B cell (primary cell): ENCODE results near the gene COX8C. TPM values are rescaled to one million over a fixed set of nuclear protein-coding genes. Genes with fewer than 3 reads are reported as not detected.
A peak's percentile ranks its signal among the peaks of the same experiment; 100 is the strongest.

Experiments used
- ATAC-seq: fragments of 200-7000 bp; cut with Tn5 transposase; one replicate; pipeline ENCODE4 v1.10.0; 2021; ENCODE audit warnings: low read depth, mild to moderate bottlenecking, moderate number of reproducible peaks, moderate library complexity
- CTCF ChIA-PET: fragments of 350-600 bp; sonication (Branson Sonifier 250); formaldehyde crosslinking; loops from one replicate; lab custom pipeline; 2021; ENCODE audit warnings: antibody characterized with exemption, inconsistent platforms; lab: Charles Lee
- POLR2A ChIA-PET: fragments of 350-600 bp; sonication (Branson Sonifier 250); formaldehyde crosslinking; loops from one replicate; lab custom pipeline; 2021; ENCODE audit warnings: antibody characterized with exemption; lab: Charles Lee
- DNase-seq: peaks from one replicate; pipeline ENCODE4 v3.0.0; 2013
- H2AFZ ChIP-seq: 2 replicates; pipeline ENCODE4 v1.6.1; 2012; ENCODE audit warnings: mild to moderate bottlenecking, low read depth, low read length; ENCODE audit not compliant: insufficient read depth, poor library complexity, severe bottlenecking
- H3K27ac ChIP-seq, 2 donors: 1 replicate in 1 of 2; 2 replicates in 1 of 2; pipeline ENCODE4 v1.5.1; 2012 to 2013; ENCODE audit warnings: low read length in 2 of 2, mild to moderate bottlenecking in 2 of 2, moderate library complexity in 1 of 2
- H3K27me3 ChIP-seq, 4 experiments: fragments of 200-600 bp in 1 of 4; sonication (generic) in 1 of 4; replicated peaks in 1 of 4; 1 replicate in 2 of 4; 2 replicates in 2 of 4; pipeline versions ENCODE4 v1.6.1 to v1.7.0; 2013 to 2016; ENCODE audit warnings: low read length in 3 of 4, mild to moderate bottlenecking in 2 of 4, mixed read lengths in 1 of 4, moderate library complexity in 1 of 4; ENCODE audit not compliant: insufficient read depth in 4 of 4, control insufficient read depth in 3 of 4; ENCODE audit errors: control extremely low read depth in 1 of 4
- H3K36me3 ChIP-seq, 2 experiments: replicated peaks in 1 of 2; 1 replicate in 1 of 2; 2 replicates in 1 of 2; pipeline versions ENCODE4 v1.6.1 to v1.7.1; 2013; ENCODE audit warnings: low read length in 1 of 2; ENCODE audit not compliant: insufficient read depth in 2 of 2, control insufficient read depth in 1 of 2; ENCODE audit errors: control extremely low read depth in 1 of 2, extremely low read depth in 1 of 2
- H3K4me1 ChIP-seq, 2 donors: fragments of 200-600 bp in 1 of 2; sonication (generic) in 1 of 2; 1 replicate in 1 of 2; 2 replicates in 1 of 2; pipeline versions ENCODE4 v1.5.1 to v1.6.1; 2013 to 2017; ENCODE audit warnings: low read length in 2 of 2; ENCODE audit not compliant: control insufficient read depth in 2 of 2, insufficient read depth in 2 of 2
- H3K4me2 ChIP-seq: replicated peaks from 2 replicates; pipeline ENCODE3; 2012; ENCODE audit warnings: mild to moderate bottlenecking, low read depth, low read length; ENCODE audit not compliant: poor library complexity, severe bottlenecking
- H3K4me3 ChIP-seq, 5 experiments: fragments of 200-600 bp in 1 of 5; sonication (generic) in 1 of 5; 1 replicate in 3 of 5; 2 replicates in 2 of 5; pipeline versions ENCODE4 v1.5.1 to v1.7.0; 2011 to 2016; ENCODE audit warnings: low read length in 4 of 5, mild to moderate bottlenecking in 4 of 5, low read depth in 2 of 5, control low read depth in 1 of 5, moderate library complexity in 1 of 5; ENCODE audit not compliant: insufficient read depth in 1 of 5; ENCODE audit errors: control extremely low read depth in 1 of 5, extremely low read depth in 1 of 5
- H3K79me2 ChIP-seq: fragments of 200-600 bp; sonication (generic); one replicate; pipeline ENCODE4 v1.6.0; 2016; ENCODE audit warnings: low read length; ENCODE audit not compliant: control insufficient read depth, insufficient read depth
- H3K9ac ChIP-seq: fragments of 200-600 bp; sonication (generic); 2 replicates; pipeline ENCODE4 v1.6.1; 2017; ENCODE audit warnings: mild to moderate bottlenecking, low read length, moderate library complexity
- H3K9me3 ChIP-seq, 3 donors: one replicate each; pipeline versions ENCODE4 v1.6.1 to v1.7.1; 2013; ENCODE audit warnings: low read length in 2 of 3; ENCODE audit not compliant: control insufficient read depth in 2 of 3, insufficient read depth in 1 of 3; ENCODE audit errors: control extremely low read depth in 1 of 3
- H4K20me1 ChIP-seq: 2 replicates; pipeline ENCODE4 v1.6.0; 2012; ENCODE audit warnings: mild to moderate bottlenecking, low read length; ENCODE audit not compliant: insufficient read depth, control insufficient read depth, poor library complexity, severe bottlenecking
- H3K27ac Mint-ChIP-seq: one replicate; pipeline ENCODE4 v1.8.0; 2021; ENCODE audit warnings: mixed read lengths
- H3K27me3 Mint-ChIP-seq: one replicate; pipeline ENCODE4 v1.8.0; 2021; ENCODE audit warnings: mixed read lengths
- H3K4me1 Mint-ChIP-seq: one replicate; pipeline ENCODE4 v1.8.0; 2021; ENCODE audit warnings: mixed read lengths
- H3K4me3 Mint-ChIP-seq: one replicate; pipeline ENCODE4 v1.8.0; 2021; ENCODE audit warnings: mixed read lengths
- H3K9me3 Mint-ChIP-seq: one replicate; pipeline ENCODE4 v1.8.0; 2022; ENCODE audit warnings: mixed read lengths; ENCODE audit not compliant: insufficient read depth
- EZH2 ChIP-seq: IDR thresholded peaks from 2 replicates; pipeline ENCODE4 v1.6.1; 2012; ENCODE audit warnings: borderline replicate concordance, low read depth, mild to moderate bottlenecking, moderate library complexity, low read length; ENCODE audit not compliant: insufficient read depth, poor library complexity, severe bottlenecking
- WGBS: methylation state at CpG from one replicate; pipeline ENCODE4 v1.1.5; 2013; ENCODE audit warnings: missing lambda C conversion rate; ENCODE audit not compliant: insufficient coverage; 5-methylcytosine and 5-hydroxymethylcytosine counted together
- intact Hi-C: fragments of 100-400 bp; cut with micrococcal nuclease; formaldehyde crosslinking; loops from one replicate; pipeline ENCODE4 v1.10.0; 2022
- polyA plus RNA-seq: library from polyadenylated mRNA; depleted of rRNA; stranded (reverse); fragments of >200 nt; gene quantifications from 2 replicates; pipeline ENCODE4 v1.2.3, GENCODE V29; 2012
- total RNA-seq, 2 donors: library from RNA; stranded (reverse); fragments of 120-200 nt in 1 of 2; gene quantifications; 1 replicate in 1 of 2; 2 replicates in 1 of 2; pipeline versions ENCODE4 v1.2.3 to v1.2.4, GENCODE V29; 2013 to 2022
- TF ChIP-seq, protein P1 (sequence below): fragments of 200-600 bp; IDR thresholded peaks from one replicate; pipeline ENCODE4 v1.8.0; 2022; ENCODE audit warnings: antibody characterized with exemption, mild to moderate bottlenecking

The COX8C gene
- total and polyA plus RNA-seq, 2 donors (not counting 1 experiment from before 2014, with no cell fraction given) = not detected

DNA sequence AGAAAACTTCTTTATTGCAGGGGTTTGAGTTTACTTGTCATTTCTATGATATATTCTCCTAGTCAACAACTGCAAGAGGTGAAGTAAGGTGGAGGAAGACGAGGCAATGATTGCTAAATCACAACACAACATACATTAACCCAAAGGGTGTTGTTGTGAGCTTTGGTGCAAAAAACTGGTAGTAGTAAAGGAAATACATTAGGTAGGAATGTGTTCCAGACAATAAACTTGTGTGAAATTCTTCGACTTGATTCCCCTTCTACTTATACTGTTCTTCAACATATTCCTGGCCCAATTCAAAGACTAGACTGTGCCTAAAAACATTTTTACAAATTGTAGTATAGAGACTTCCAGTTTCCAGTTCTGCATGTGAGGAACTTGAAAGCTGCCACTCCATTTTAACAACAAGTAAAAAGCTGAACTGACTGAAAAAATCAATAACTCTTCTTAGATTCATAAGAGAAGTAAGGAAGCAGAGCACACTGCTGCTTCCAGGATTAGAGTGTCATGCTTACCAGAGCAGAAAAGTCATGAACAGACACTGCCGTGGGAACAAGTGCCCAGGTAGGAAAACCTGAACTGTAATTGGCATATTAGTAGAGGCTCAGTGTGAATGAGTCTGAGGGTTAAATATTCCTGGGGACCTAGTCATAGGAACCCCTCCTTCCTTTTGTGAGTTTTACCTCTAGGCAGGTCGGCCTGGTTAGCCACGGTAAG is 22.2 kb downstream of the COX8C start:
- Histone ChIP-seq H3K4me1 (peaks cover 22 to 25% of the 10 kb centered on the region in 2 donors), H2AFZ (peak overlapping the region; percentile 77), H3K36me3 (no peaks in the 10 kb centered on the region), H3K27ac (peak overlapping the region; percentile 83 to 89), H3K4me2 (peak overlapping the region; percentile 56), H4K20me1 (no peaks in the 10 kb centered on the region), H3K9ac (peak overlapping the region; percentile 25), H3K4me3 (peak overlapping the region in 1 of 5 experiments; percentile 12), H3K27me3 (no peaks in the 10 kb centered on the region), H3K9me3 (peaks cover 0 to 8% (median 8%) of the 10 kb centered on the region in 3 donors), H3K79me2 (no peaks in the 10 kb centered on the region)
- TF ChIP-seq EZH2 = no peak
- TF ChIP-seq, protein P1, sequence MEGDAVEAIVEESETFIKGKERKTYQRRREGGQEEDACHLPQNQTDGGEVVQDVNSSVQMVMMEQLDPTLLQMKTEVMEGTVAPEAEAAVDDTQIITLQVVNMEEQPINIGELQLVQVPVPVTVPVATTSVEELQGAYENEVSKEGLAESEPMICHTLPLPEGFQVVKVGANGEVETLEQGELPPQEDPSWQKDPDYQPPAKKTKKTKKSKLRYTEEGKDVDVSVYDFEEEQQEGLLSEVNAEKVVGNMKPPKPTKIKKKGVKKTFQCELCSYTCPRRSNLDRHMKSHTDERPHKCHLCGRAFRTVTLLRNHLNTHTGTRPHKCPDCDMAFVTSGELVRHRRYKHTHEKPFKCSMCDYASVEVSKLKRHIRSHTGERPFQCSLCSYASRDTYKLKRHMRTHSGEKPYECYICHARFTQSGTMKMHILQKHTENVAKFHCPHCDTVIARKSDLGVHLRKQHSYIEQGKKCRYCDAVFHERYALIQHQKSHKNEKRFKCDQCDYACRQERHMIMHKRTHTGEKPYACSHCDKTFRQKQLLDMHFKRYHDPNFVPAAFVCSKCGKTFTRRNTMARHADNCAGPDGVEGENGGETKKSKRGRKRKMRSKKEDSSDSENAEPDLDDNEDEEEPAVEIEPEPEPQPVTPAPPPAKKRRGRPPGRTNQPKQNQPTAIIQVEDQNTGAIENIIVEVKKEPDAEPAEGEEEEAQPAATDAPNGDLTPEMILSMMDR = no peak
- WGBS = 0% methylated on average over 1 of the region's 5 CpGs
- ATAC-seq (peak; percentile 22), DNase-seq (no peak)
- intact Hi-C loops = no loop called here
- H3K4me3 Mint-ChIP-seq = peak overlapping the region; percentile 38
- no peaks in the 10 kb centered on the region for H3K27me3 Mint-ChIP-seq
- CTCF ChIA-PET = interaction anchor here (1.0 to 1.4 kb wide), 2 partner anchors 12 to 32 kb away, joined by 3 read pairs; no protein-coding TSS in a partner anchor
- H3K9me3 Mint-ChIP-seq = peaks cover 6% of the 10 kb centered on the region
- H3K27ac Mint-ChIP-seq = peak overlapping the region; percentile 78
- H3K4me1 Mint-ChIP-seq = peaks cover 37% of the 10 kb centered on the region
- POLR2A ChIA-PET = interaction anchor here (0.7 kb wide), 1 partner anchor 559 kb away, joined by 3 read pairs; no protein-coding TSS in a partner anchor
